GM12878 (cell line): ENCODE data around the gene PROSER3. TPM values are rescaled to one million over a fixed set of nuclear protein-coding genes. Genes with fewer than 3 reads are reported as not detected.

Source experiments
- DPF2 ChIP-seq: fragments of 450-650 bp; IDR thresholded peaks from 2 replicates; pipeline ENCODE4 v1.6.1; 2017; ENCODE audit warnings: mild to moderate bottlenecking
- MTA3 ChIP-seq: IDR thresholded peaks from 2 replicates; pipeline ENCODE4 v1.6.1; 2012; ENCODE audit warnings: low read length, inconsistent platforms, borderline replicate concordance
- MYC ChIP-seq: IDR thresholded peaks from 2 replicates; pipeline ENCODE4 v1.6.1; 2011; ENCODE audit warnings: mild to moderate bottlenecking, low read length, moderate library complexity, inconsistent platforms; ENCODE audit not compliant: insufficient read depth, insufficient replicate concordance, insufficient read length, severe bottlenecking
- NBN ChIP-seq: fragments of 450-650 bp; IDR thresholded peaks from 2 replicates; pipeline ENCODE4 v1.6.1; 2016
- NFIC ChIP-seq: IDR thresholded peaks from 2 replicates; pipeline ENCODE4 v1.6.1; 2012; ENCODE audit warnings: low read depth, mild to moderate bottlenecking, inconsistent platforms, low read length, moderate library complexity
- NRF1 ChIP-seq: conservative IDR thresholded peaks from 2 replicates; pipeline ENCODE4 v1.6.1; 2011; ENCODE audit warnings: mild to moderate bottlenecking, low read depth, low read length, improper control_type of control experiment
- RELA ChIP-seq: fragments of 450-650 bp; IDR thresholded peaks from 2 replicates; pipeline ENCODE4 v1.8.0; 2014; ENCODE audit warnings: borderline replicate concordance; ENCODE audit not compliant: partially characterized antibody
- ZNF207 ChIP-seq: fragments of 450-650 bp; IDR thresholded peaks from 2 replicates; pipeline ENCODE4 v1.6.1; 2014; ENCODE audit warnings: antibody characterized with exemption, mild to moderate bottlenecking, borderline replicate concordance
- ZSCAN29 ChIP-seq: fragments of 450-650 bp; IDR thresholded peaks from 2 replicates; pipeline ENCODE4 v1.6.1; 2017; ENCODE audit warnings: mild to moderate bottlenecking, moderate library complexity
- polyA plus RNA-seq, 11 experiments: library from polyadenylated mRNA; depleted of rRNA in 4 of 11; unstranded in 6 of 11; stranded (reverse) in 5 of 11; fragments of >200 nt; fragmentation: Nextera tagmentation in 4 of 11; fragmentation: Illumina TruSeq in 1 of 11; extraction: Ambion mirVana in 4 of 11; extraction: Trizol in 1 of 11; gene quantifications; 1 replicate in 1 of 11; 2 replicates in 10 of 11; pipeline versions ENCODE4 v1.2.1 to v1.2.3, GENCODE V29; 2011 to 2016; ENCODE audit warnings: inconsistent platforms in 2 of 11, missing spikeins in 2 of 11, low read depth in 1 of 11
- total RNA-seq, 4 experiments: library from RNA; depleted of rRNA in 3 of 4; stranded (reverse); fragments of >200 nt in 3 of 4; fragmentation: Illumina TruSeq in 1 of 4; extraction: Trizol in 1 of 4; gene quantifications; 2 replicates each; pipeline versions ENCODE4 v1.2.1 to v1.2.3, GENCODE V29; 2013 to 2021
- TF ChIP-seq, protein P1 (sequence below): IDR thresholded peaks from 2 replicates; pipeline ENCODE4 v1.6.1; 2012; ENCODE audit warnings: mild to moderate bottlenecking, low read depth, low read length
- TF ChIP-seq, protein P2 (sequence below): fragments of 450-650 bp; IDR thresholded peaks from 2 replicates; pipeline ENCODE4 v1.6.1; 2017; ENCODE audit warnings: mild to moderate bottlenecking
- TF ChIP-seq, protein P3 (sequence below): fragments of 450-650 bp; IDR thresholded peaks from 2 replicates; pipeline ENCODE4 v1.6.1; 2016; ENCODE audit warnings: mild to moderate bottlenecking
- TF ChIP-seq, protein P4 (sequence below): fragments of 150-350 bp; IDR thresholded peaks from 2 replicates; pipeline ENCODE4 v1.6.1; 2014; ENCODE audit warnings: mild to moderate bottlenecking, low read depth, low read length

The PROSER3 gene
- total and polyA plus RNA-seq, 10 of the 15 experiments (the other 5 are each of a cell fraction or from before 2014, with no cell fraction given), result 0.85 to 25.1 (median 9.6) TPM

GRCh38 chr19:35740423-35741202 is 17.4 kb upstream of the PROSER3 start (continued):
- TF ChIP-seq, protein P1, sequence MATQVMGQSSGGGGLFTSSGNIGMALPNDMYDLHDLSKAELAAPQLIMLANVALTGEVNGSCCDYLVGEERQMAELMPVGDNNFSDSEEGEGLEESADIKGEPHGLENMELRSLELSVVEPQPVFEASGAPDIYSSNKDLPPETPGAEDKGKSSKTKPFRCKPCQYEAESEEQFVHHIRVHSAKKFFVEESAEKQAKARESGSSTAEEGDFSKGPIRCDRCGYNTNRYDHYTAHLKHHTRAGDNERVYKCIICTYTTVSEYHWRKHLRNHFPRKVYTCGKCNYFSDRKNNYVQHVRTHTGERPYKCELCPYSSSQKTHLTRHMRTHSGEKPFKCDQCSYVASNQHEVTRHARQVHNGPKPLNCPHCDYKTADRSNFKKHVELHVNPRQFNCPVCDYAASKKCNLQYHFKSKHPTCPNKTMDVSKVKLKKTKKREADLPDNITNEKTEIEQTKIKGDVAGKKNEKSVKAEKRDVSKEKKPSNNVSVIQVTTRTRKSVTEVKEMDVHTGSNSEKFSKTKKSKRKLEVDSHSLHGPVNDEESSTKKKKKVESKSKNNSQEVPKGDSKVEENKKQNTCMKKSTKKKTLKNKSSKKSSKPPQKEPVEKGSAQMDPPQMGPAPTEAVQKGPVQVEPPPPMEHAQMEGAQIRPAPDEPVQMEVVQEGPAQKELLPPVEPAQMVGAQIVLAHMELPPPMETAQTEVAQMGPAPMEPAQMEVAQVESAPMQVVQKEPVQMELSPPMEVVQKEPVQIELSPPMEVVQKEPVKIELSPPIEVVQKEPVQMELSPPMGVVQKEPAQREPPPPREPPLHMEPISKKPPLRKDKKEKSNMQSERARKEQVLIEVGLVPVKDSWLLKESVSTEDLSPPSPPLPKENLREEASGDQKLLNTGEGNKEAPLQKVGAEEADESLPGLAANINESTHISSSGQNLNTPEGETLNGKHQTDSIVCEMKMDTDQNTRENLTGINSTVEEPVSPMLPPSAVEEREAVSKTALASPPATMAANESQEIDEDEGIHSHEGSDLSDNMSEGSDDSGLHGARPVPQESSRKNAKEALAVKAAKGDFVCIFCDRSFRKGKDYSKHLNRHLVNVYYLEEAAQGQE, result no peak
- TF ChIP-seq ZSCAN29, result no peak
- TF ChIP-seq, protein P2, sequence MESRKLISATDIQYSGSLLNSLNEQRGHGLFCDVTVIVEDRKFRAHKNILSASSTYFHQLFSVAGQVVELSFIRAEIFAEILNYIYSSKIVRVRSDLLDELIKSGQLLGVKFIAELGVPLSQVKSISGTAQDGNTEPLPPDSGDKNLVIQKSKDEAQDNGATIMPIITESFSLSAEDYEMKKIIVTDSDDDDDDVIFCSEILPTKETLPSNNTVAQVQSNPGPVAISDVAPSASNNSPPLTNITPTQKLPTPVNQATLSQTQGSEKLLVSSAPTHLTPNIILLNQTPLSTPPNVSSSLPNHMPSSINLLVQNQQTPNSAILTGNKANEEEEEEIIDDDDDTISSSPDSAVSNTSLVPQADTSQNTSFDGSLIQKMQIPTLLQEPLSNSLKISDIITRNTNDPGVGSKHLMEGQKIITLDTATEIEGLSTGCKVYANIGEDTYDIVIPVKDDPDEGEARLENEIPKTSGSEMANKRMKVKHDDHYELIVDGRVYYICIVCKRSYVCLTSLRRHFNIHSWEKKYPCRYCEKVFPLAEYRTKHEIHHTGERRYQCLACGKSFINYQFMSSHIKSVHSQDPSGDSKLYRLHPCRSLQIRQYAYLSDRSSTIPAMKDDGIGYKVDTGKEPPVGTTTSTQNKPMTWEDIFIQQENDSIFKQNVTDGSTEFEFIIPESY, result no peak
- TF ChIP-seq NRF1, result peak; percentile 50
- peak; percentile 37 for TF ChIP-seq DPF2
- TF ChIP-seq NFIC, result no peak
- no peak for TF ChIP-seq MTA3
- TF ChIP-seq RELA, result no peak
- peak; percentile 92 for TF ChIP-seq NBN
- TF ChIP-seq, protein P3, sequence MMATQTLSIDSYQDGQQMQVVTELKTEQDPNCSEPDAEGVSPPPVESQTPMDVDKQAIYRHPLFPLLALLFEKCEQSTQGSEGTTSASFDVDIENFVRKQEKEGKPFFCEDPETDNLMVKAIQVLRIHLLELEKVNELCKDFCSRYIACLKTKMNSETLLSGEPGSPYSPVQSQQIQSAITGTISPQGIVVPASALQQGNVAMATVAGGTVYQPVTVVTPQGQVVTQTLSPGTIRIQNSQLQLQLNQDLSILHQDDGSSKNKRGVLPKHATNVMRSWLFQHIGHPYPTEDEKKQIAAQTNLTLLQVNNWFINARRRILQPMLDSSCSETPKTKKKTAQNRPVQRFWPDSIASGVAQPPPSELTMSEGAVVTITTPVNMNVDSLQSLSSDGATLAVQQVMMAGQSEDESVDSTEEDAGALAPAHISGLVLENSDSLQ, result peak; percentile 90
- no peak for TF ChIP-seq MYC
- peak; percentile 75; the same call in 1 of the 2 replicates for TF ChIP-seq ZNF207
- TF ChIP-seq, protein P4, sequence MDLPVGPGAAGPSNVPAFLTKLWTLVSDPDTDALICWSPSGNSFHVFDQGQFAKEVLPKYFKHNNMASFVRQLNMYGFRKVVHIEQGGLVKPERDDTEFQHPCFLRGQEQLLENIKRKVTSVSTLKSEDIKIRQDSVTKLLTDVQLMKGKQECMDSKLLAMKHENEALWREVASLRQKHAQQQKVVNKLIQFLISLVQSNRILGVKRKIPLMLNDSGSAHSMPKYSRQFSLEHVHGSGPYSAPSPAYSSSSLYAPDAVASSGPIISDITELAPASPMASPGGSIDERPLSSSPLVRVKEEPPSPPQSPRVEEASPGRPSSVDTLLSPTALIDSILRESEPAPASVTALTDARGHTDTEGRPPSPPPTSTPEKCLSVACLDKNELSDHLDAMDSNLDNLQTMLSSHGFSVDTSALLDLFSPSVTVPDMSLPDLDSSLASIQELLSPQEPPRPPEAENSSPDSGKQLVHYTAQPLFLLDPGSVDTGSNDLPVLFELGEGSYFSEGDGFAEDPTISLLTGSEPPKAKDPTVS, result no peak
